GM21737 (cell line): ENCODE data around the gene GPR146.
A peak's percentile ranks its signal among the peaks of the same experiment; 100 is the strongest.
"Not testable (repeated sequence)": the region's sequence is repeated elsewhere in the genome, so short reads cannot be mapped to it uniquely, and the experiment has no call there.

Experiments used
- ATAC-seq: cut with Tn5 transposase; IDR thresholded peaks from one replicate; pipeline ENCODE4 v1.9.1; 2021; ENCODE audit warnings: mild to moderate bottlenecking, moderate library complexity; ENCODE audit not compliant: unreplicated experiment

GPR146 gene

GRCh38 chr7:1044189-1045068 lies at the start of gene GPR146:
TSS of gene GPR146 (plus strand) at chr7:1044546. CDS start at chr7:1057516, 12,970 bp downstream.
- peak; percentile 83 for ATAC-seq

DNA sequence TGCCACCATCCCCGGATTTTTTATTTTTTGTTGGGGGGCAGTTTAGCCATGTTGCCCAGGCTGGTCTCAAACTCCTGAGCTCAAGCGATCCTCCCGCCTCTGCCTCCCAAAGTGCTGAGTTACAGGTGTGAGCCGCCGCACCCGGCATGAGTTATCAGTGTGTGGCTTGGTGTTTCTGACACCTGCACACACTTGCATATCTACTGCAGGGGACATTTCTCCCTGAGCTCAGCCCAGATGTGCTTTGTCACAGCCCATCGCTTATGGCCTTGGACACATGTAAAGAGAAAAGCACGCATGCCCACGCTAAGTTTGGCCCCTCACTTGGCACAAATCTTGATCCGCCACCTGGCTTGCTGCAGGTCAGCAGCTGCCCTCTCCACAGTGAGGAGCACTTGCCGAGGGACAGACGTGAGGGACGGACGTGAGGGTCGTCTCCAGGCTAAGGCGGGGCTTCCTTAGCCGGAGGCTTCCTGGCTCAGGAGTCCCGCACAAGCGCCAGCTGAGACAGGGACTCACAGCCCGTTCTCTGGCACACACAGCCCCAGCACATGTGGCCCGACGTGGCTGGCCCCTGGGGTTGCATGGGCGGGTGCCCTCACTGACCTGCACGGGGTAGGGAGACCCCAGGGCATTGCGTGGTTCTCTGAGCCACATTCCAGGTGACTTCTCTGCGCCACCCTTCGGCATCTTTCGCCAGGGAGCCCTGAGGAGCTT lies 49.6 kb upstream of the GPR146 start:
- ATAC-seq: no peak

- no peak for ATAC-seq
Observed at GRCh38 chr7:995571-995970, 48.8 kb upstream of the GPR146 start.

DNA sequence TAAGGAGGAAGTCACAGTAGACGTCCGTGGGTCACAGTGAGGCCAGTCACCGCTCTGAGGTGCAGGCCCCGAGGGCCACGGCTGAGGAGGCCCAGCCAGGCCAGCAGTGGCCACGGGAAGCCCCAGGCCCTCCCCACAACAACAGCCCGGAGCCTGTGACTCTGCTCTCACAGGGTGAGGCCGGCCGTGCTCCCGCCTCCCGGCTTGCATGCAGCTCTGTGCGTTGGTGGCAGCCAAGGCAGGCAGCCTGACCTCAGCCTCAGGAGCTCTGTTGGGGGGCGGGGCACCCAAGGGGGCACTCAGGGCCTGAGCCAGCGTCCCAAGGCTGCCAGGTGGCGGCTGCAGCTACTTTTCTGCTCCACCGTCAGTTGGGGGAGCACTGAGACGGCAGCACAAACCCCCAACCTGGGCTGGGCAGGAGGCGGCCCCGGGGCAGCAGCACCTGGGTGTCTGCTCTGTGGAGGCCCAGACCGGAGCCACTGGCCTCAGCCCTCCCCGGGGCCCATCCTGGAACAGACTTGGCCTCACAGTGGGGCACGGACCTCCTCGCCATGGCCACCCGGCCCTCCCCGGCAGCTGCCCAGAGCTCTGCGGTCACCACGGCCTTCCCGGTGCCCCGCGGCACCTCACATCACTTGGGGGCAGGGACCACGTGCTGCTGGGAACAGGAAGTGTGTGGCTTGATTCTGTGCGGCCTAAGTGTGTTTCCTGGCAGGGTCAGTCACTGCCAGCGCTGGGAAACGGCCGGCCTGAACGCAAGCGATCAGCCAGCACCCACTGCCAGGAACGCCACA lies 48.1 kb upstream of the GPR146 start:
- ATAC-seq: no peak

GRCh38 chr7:997404-998395 lies 46.6 kb upstream of the GPR146 start:
- no peak for ATAC-seq

DNA sequence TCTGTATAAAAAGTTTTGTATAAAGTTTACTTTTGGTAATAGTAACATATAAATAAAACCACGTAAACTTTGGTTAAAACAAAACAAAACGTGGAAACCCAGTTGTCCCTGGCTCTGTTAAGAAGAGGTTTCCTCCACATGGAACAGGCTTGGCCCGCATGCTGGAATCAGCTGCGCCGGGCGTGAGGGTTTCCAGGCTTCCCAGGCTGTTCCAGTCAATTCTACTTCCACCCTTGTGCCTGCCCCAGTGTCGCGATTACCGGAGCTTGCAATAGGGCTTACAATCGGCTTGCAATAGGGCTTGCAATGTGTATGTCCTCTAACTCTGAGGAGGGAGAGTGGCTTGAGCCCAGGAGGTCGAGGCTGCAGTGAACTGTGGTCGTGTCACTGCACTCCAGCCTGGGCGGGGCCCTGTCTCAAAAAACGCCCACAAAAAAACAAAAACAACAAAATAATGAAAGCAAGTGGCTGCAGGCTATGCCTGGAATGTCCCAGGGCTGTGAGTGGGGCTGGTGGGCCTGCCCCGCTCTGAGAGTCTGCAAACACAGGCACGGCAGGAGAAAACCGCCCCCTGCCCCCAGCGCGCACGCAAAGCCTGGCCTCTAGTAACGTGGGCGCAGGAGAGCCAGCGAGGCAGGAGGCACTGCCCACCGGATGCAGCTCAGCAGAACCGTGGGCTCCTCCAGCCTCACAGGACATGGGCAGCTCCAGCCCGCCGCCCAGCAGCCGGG lies 45.0 kb upstream of the GPR146 start:
- peak; percentile 4 for ATAC-seq

GRCh38 chr7:999941-1000935 lies 44.1 kb upstream of the GPR146 start:
- ATAC-seq: peak; percentile 55

DNA sequence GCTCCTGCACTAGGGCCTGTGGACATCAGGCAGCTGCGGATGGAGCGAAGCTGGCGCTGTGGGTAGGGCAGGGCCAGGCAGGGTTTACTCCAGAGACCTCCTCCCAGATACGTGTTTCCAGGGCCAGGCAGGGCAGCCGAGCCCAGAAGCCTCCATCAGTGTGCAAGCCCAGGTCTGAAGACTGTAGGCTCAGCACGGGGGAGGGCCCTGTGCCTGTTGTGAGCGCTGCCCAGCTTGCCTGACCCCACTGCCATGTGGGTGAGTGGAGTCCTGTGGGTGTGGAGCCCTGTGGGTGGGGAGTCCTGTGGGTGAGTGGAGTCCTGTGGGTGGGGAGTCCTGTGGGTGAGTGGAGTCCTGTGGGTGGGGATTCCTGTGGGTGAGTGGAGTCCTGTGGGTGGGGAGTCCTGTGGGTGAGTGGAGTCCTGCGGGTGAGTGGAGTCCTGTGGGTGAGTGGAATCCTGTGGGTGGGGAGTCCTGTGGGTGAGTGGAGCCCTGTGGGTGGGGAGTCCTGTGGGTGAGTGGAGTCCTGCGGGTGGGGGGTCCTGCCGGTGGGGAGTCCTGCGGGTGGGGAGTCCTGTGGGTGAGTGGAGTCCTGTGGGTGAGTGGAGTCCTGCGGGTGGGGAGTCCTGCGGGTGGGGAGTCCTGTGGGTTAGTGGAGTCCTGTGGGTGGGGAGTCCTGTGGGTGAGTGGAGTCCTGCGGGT lies 43.1 kb upstream of the GPR146 start:
- ATAC-seq: not testable (repeated sequence)

GRCh38 chr7:1002026-1002425 lies 42.3 kb upstream of the GPR146 start:
- ATAC-seq: not testable (repeated sequence)

DNA sequence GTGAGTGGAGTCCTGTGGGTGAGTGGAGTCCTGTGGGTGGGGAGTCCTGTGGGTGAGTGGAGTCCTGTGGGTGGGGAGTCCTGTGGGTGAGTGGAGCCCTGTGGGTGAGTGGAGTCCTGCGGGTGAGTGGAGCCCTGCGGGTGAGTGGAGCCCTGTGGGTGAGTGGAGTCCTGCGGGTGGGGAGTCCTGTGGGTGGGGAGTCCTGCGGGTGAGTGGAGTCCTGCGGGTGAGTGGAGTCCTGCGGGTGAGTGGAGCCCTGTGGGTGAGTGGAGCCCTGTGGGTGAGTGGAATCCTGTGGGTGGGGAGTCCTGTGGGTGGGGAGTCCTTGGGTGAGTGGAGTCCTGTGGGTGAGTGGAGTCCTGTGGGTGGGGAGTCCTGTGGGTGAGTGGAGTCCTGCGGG lies 41.9 kb upstream of the GPR146 start:
- ATAC-seq: not testable (repeated sequence)

GRCh38 chr7:1004018-1004852 lies 40.1 kb upstream of the GPR146 start:
- ATAC-seq: no peak

GRCh38 chr7:1005303-1005702 lies 39.0 kb upstream of the GPR146 start:
- ATAC-seq: no peak

GRCh38 chr7:1007901-1008300 lies 36.4 kb upstream of the GPR146 start:
- ATAC-seq: no peak

DNA sequence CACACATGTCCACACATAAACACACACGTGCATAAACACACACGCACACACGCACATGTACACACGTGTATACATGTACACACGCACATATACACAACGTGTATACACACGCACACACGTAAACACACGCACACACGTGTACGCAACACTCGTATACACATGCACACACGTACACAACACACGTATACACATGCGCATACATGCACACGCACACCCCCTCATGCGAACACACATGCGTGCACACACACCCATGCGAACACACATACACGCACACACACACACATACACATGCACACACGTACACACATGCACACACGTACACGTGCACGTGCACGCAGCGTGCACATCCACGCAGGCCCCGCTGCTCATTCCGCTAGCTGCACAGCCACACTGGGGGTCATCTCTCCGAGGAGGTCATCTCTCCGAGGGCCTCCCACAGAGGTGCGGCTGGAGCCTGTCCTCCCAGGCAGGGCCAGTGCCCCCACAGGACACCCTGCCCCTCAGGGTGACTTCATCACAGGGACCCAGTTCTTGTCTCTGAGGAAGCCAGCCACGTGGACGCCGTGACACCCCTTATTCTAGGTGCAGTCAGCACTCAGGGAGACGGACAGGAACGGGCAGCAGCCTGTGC lies 35.5 kb upstream of the GPR146 start:
- no peak for ATAC-seq

GRCh38 chr7:1009747-1010146 lies 34.6 kb upstream of the GPR146 start:
- ATAC-seq: no peak

DNA sequence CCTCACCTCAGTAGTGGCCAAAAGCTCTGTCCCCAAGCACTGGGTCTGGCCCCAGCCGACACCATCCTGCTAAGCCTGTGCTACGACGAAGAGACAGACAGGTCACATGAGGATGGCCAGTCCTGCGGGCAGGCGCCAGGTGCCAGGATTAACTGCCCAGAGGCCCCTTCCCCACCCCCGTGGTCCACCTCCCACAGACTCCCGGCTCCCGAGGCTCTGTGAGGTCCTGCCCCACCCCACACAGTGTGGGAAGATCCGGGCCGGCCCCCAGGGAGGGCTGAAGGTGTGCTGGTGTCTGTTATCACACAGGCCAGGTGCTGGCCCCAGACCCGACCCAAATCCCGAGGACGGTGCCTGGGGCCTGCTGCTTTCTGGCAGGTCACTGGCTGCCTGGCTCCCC lies 34.1 kb upstream of the GPR146 start:
- ATAC-seq: no peak
